ENCODE data around the gene RYR1.
"Not testable (repeated sequence)": the region's sequence is repeated elsewhere in the genome, so short reads cannot be mapped to it uniquely, and the experiment has no call there.

Gene RYR1

DNA sequence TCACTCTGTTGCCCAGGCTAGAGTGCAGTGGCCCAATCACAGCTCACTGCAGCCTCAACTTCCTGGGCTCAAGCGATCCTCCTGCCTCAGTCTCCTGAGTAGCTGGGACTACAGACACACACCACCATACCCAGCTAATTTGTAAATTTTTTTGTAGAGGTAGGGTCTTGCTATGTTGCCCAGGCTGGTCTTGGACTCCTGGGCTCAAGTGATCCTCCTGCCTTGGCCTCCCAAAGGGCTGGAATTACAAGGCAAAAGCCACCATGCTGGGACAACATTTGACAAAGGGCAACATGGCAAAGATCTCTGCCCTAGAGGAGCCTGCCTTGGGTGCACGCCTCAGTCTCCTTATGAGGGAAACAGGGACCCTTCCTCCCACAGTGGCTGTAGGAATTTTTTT lies 61.9 kb downstream of the RYR1 start:
- not testable (repeated sequence) for DNase-seq

DNA sequence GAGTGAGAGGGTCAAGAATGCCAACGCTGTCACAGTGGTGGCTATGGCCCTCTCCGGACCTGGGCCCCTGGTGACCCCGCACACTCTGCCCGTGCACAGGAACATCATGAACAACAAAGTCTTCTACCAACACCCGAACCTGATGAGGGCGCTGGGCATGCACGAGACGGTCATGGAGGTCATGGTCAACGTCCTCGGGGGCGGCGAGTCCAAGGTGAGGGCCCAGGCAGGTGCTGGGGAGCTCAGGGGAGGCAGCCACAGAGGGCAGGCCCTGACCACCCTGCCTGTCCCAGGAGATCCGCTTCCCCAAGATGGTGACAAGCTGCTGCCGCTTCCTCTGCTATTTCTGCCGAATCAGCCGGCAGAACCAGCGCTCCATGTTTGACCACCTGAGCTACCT lies 62.6 kb downstream of the RYR1 start:
- DNase-seq: no peak

DNA sequence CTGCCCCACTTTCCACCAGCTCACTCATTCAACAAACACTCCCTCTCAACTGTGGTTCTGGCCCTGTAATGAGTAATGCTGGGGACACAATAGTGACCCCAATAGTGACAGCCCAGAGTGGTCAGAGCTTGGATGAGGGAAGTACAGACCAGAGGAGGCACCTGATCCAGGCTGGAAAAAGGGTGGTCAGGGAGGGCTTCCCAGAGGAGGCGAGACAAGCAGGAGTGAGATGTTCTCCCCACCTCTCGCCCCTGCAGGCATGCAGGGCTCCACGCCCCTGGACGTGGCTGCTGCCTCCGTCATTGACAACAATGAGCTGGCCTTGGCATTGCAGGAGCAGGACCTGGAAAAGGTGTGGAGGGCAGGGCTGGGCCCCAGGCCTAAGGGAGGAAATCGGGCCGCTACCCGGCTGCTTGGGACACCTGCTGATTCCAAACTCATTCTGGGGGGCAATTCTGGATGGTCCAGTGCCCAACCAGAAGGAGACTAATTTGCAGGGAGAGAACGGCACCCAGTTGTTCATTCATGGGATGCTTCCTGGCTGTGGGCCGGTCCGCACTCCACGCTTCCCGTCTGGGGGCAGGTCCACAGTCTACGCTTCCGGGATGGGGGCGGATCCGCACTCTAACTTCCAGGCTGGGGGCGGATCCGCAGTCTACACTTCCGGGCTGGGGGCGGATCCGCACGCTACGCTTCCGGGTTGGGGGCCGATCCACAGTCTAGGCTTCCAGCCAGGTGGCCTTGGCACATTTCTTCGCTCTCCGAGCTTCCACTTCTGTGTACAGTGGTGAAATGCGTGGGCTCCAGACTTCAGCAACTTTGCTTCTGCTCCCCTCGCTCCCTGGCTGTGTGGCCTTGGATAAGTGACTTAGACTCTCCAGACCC lies 63.4 kb downstream of the RYR1 start:
- no peak for DNase-seq

DNA sequence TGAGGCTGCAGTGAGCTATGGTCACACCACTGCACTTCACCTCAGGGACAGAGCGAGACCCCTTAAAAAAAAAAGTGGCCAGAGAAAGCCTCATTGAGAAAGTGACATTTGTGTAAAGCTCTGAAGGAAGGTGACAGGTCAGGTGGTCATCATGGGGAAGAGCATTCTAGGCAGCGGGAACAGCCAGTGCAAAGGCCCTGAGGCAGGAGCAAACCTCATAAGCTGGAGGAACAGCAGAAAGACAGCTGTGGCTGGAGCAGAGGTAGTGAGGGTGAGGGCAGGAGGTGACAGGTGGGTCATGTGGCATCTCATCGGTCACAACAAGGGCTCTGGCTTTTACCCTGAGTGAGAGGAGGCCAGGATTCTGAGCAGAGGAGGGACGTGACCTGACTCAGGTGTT lies 64.4 kb downstream of the RYR1 start:
- no peak for DNase-seq

DNA sequence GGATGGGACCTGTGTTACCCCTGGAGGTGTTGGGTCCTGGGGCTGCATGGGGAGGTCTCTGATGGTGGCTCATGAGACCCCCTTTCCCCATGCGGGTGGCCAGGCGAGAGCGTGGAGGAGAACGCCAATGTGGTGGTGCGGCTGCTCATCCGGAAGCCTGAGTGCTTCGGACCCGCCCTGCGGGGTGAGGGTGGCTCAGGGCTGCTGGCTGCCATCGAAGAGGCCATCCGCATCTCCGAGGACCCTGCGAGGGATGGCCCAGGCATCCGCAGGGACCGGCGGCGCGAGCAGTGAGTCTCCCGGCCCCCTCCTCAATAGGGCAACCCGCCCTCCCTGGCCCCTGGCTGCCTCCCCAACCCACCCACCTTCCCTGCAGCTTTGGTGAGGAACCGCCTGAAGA lies 66.0 kb downstream of the RYR1 start:
- DNase-seq: no peak

DNA sequence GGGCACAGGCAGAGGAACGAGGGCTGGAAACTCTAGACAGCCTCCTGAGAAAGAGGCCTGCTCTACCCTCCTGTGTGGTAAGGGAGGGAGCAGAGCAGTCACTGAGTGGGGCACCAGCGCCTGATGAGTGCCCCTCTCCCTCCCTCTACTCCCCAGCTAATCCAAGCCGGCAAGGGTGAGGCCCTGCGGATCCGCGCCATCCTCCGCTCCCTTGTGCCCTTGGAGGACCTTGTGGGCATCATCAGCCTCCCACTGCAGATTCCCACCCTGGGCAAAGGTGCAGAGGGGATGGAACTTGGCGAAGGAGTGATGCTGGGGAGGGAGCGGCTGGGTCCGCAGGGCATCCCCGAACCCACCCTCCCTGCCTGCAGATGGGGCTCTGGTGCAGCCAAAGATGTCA lies 67.0 kb downstream of the RYR1 start:
- no peak for DNase-seq

DNA sequence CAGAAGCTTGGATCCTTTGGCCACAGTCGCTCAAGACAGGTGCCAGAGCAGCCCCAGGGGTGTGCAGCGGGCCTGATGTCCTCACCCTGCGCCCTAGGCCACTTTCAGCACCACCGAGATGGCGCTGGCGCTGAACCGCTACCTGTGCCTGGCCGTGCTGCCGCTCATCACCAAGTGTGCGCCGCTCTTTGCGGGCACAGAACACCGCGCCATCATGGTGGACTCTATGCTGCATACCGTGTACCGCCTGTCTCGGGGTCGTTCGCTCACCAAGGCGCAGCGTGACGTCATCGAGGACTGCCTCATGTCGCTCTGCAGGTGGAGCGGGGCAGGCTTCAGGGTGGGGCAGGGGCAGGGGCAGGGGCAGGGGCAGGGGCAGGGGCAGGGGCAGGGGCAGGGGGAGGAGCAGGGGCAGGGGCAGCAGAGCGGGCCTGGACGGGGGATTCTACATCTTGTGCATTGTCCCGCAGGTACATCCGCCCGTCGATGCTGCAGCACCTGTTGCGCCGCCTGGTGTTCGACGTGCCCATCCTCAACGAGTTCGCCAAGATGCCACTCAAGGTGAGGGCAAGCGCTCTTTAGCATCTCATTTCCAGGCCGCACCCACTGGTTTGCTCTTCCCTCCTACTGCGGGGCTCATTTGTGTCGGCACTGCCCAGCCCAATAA lies 69.1 kb downstream of the RYR1 start:
- DNase-seq: no peak

DNA sequence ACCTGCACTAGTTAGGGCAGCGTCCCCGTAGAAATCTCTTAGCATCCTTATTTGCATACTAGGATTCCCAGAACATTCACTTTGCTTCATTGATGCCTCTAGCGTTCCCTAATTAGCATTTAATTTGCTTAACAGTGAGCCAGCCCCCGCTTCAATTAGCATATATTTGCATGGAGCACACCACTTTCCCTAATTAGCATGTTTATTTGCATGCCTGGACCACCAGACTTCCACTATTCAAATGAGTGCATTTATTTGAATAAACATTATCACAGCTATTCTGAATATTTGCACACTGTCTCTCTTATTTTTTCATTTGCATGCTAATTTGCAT lies 69.6 kb downstream of the RYR1 start:
- DNase-seq: no peak

DNA sequence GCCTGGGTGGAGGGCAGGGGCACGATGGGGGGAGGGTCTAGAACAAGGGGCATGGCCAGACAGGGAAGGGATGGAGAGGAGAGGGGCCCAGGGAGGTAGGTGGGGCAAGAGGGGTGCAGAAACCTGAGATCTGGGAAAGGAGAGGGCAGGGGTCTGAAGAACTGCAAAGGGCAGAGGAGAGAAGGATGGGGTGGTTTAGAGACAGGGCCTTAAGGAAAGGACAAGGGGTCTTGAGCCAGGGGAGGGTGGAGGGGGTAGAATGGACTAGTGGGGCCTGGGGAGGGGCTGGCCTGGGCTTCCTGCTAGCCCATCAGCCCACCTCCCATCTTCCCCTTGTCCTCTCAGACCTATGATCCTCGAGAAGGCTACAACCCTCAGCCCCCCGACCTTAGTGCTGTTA lies 72.5 kb downstream of the RYR1 start:
- no peak for DNase-seq

DNA sequence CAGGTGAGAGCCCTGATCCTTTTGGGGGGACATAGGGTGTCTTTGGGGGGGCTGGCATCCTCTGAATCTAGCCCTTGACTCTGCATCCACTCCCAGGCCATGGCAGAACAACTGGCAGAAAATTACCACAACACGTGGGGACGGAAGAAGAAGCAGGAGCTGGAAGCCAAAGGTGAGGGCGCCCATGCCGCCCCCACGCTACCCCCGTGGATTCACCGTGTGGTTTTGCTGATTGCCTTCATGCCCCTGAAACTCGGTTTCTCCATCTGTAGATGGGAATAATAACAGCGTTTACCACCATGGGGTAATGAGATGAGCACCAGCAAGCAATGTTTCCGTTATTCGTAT lies 72.9 kb downstream of the RYR1 start:
- DNase-seq: no peak

DNA sequence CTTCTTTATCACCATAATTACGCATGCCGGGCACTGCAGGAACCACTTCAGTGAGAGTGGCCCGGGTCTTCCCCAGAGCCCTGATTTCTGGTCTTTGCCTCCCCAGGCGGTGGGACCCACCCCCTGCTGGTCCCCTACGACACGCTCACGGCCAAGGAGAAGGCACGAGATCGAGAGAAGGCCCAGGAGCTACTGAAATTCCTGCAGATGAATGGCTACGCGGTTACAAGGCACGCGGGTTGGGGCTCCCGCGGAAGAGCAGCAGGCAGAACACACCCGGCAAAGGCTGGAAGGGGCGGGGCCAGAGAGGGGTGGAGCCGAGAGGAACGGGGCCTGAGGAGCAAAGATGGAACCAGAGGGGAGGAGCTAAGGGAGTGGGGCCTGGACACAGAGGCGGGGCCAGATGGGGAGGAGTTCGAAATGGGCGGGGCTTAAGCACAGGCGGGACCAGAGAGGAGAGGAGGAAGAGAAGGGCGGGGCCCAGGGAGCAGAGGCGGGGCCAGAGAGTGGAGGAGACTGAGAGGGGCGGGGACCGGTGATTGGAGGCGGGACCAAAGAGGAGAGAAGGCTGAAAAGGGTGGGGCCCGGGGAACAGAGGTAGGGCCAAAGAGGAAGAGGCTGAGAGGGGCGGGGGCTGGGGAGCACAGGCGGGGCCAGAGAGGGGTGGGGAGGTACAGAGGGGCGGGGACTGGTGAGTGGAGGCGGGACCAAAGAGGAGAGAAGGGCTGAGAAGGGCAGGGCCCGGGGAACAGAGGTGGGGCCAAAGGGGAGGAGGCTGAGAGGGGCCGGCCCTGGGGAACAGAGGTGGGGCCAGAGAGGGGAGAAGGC lies 73.4 kb downstream of the RYR1 start:
- peak; percentile 76 to 79 for DNase-seq

DNA sequence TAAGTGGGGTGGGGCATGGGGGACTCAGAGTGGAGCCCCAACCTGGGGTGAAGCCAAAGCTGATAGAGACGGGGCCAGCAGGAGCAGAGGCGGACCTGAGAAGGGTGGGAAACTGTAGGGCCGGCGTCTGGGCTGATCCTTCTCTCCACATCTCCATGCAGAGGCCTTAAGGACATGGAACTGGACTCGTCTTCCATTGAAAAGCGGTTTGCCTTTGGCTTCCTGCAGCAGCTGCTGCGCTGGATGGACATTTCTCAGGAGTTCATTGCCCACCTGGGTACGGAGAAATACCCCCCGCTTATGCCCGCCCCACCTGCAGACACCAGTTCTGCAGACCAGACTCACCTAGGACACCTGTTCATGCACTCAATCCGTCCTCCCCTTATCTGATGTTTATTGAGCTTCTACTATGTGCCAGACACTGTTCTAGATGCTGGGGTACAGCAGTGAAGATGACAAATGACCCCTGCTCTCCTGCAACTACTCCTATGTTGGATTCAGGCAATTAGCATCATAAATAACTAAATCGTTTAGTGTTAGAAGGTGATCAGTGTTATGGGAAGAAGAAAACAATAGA lies 74.1 kb downstream of the RYR1 start:
- DNase-seq: no peak

DNA sequence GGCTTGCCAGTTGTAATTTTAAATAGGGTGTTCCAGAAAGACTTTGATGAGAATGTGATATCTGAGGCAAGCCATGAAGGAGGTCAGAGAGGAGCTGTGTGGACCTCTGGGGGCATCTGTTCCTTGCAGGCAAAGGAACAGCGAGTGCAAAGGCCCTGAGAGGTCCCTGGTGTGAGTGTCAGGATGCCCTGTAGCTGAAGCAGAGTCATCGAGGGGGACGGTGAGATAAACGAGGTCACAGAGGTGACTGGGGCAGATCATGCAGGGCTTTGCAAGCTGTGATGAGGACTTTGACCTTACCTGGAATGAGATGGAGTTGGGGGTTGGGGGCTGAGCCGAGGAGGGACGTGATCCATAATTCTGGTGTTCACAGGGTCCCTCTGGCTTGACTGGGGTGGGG lies 75.0 kb downstream of the RYR1 start:
- no peak for DNase-seq

DNA sequence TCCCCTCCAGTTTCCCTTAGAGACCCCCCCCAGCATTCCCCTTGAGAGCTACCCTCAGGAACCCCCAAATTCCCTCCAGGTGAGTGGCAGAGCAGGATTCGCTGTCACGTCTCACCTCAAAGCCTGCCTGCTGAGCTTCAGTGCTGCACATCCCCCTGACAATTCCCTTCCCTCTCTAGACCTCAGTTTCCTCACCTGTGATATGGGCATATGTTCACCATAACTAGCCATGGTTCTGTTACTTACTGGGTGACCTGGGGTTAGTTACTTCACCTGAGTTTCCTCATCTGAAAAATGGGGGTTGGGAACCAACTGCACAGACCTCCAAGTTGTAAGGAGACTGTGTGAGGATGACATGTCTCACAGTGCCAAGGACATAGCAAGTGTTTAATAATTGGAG lies 75.5 kb downstream of the RYR1 start:
- DNase-seq: no peak

DNA sequence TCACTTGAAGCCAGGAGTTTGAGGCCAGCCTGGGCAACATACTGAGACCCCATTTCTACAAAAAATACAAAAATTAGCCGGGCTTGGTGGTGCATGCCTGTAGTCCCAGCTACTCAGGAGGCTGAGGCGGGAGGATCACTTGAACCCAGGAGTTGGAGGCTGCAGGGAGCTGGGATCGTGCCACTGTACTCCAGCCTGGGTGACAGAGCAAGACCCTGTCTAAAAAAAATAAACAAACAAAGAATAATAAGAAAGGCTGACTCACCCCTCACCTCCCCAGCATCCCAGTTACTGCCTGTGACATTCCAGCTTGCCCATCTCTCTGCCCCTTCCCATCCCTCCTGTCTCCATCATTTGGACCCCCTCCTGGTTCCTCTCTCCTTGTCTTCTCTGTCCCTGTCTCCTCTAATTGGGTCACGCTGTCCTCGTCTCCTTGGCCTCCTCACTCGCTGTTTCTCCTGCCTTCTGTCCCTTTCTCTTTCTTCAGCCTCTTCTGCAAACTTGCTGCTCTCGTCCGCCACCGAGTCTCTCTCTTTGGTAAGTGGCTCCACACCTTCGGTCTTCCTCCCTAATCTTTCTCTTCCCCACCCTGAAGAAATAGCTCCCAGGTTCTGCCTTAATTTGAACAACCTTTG lies 77.7 kb downstream of the RYR1 start:
- DNase-seq: no peak

DNA sequence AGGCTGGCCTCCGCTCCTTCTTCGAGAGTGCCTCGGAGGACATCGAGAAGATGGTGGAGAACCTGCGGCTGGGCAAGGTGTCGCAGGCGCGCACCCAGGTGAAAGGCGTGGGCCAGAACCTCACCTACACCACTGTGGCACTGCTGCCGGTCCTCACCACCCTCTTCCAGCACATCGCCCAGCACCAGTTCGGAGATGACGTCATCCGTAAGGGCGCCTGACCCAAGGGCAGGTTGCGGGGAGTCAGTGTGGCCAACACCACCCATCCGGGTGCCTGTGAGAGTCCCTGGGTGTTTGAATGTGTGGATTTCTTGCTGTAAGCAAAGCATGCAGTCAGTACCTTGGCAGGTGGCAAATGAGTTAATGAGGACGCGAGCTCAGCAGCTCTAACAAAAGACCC lies 78.8 kb downstream of the RYR1 start:
- DNase-seq: no peak

DNA sequence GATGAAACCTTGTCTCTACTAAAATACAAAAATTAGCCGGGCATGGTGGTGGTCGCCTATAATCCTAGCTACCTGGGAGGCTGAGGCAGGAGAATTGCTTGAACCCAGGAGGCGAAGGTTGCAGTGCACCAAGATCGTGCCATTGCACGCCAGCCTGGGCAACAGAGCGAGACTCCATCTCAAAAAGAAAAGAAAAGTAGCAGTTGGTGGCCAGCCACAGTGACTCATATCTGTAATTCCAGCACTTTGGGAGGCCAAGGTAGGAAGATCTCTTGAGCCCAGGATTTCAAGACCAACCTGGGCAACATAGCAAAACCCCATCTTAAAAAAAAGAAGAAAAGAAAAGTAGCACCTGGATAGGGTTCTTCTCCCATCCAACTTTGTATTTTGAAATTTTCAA lies 79.7 kb downstream of the RYR1 start:
- not testable (repeated sequence) for DNase-seq

DNA sequence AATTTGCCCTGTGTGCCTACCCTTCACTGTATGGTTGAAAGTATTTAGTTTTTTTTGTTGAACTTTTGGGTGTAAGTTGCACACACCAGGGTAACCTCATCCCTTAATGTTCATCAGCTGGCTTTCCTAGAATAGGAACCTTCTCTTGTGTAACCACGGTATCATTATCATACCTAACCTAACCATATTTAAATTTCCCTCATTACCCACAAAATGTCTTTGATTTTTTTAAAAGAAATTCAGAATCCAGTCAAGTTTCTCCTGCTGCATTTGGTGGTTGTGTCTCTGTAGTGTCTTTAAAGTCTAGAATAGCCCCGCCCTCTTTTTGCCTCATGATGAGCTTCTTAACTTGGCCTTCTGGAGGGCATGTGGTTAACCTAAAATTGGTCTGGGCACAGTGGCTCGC lies 80.3 kb downstream of the RYR1 start:
- DNase-seq: no peak

DNA sequence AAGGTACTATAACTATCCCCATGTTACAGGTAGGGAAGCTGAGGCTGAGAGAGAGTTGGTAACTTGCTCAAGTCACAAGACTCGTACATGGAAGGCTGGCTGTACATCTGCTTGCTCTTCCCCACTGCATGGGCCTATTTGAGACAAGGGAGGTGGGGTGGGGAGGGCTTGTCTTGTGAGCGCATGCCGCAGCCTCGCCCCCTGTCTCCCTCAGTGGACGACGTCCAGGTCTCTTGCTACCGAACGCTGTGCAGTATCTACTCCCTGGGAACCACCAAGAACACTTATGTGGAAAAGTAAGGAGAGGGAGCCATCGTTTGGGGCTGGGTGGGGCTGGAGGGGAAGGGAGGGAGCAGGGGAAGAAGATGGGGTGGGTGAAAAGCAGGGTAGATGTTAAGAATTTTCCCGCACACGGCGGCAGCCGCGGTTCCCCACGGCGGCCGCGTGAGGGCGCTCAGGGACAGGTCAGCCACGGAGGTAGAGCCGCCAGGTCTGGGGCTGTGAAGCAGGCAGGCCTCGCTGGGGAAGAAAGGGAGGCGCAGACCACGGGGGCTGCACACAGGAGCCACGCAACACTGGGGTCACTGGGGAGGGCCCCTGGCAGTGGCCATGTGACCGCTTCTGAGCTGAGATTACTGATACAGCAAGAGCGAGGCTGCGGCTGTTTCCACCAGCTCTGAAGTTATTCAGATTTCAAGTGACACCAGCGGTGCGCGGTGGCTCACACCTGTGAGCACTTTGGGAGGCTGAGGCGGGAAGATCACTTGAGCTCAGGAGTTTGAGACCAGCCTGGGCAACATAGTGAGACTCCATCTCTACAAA lies 81.5 kb downstream of the RYR1 start:
- DNase-seq: peak; percentile 86 to 89

DNA sequence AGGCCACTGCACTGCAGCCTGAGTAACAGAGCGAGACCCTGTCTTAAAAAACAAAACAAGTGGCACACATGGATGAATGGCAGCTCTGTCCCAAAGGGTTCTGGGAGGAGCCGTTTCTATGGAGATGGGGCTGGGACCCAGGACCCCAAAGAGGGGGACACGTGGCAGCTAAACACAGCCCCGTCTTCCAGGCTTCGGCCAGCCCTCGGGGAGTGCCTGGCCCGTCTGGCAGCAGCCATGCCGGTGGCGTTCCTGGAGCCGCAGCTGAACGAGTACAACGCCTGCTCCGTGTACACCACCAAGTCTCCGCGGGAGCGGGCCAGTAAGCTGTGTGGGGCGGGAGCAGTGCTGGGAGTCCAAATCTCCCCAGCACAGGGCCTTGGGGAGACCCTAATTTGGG lies 82.4 kb downstream of the RYR1 start:
- no peak for DNase-seq

DNA sequence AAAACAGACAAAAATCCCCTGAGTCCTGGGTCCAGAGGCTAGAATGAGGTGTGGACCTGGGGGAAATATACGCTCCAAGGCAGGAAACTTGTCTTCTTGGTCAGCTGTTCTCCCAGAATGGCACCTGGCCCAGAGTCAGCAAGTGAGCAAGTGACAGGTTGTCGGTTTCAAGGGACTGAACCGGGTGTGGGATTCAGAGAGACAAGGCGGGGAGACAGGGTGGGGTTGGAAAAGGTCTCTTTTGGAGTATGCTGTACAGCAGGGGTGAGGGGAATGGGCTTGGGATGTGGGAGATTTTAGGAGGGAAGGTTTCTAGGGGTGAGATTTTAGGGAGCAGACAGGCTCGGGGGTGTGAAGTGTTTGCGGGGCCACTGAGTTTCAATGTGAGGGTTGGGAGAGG lies 83.3 kb downstream of the RYR1 start:
- no peak for DNase-seq

DNA sequence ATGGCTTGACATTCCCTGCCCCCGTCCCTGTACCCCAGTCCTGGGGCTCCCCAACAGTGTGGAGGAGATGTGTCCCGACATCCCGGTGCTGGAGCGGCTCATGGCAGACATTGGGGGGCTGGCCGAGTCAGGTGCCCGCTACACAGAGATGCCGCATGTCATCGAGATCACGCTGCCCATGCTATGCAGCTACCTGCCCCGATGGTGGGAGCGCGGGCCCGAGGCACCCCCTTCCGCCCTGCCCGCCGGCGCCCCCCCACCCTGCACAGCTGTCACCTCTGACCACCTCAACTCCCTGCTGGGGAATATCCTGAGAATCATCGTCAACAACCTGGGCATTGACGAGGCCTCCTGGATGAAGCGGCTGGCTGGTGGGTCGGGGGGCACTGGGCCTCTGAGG lies 83.8 kb downstream of the RYR1 start:
- DNase-seq: no peak

All from activated T-cell treated with anti-CD3 and anti-CD28 coated beads, Interleukin-2, amount 50 U/mL, for 48 hours (primary cell).